Measurements from ENCODE around the gene CACNA2D4.

DNA sequence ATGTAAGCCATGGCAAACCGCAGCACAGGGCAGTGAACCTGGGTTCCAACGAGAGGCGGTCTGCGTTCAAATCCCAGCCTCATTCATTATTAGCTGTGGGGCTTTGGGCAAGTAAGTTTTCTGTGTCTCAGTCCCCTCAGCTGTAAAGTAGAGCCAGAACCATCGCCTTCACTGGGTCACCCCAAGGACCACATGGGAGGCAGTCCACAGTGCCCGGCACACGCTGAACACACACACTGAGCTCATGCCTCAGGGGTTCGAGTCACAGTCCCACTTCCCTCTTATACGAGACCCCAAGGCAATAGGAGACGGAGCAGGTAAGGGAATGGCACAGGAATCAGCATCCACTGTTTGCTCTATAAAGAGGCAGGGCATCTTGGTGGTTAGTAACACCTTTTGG is 79.0 kb downstream of the CACNA2D4 start:
- TF ChIP-seq CTCF (IDR thresholded peaks at IDR 0.05) (no peak), POLR2A (IDR thresholded peaks at IDR 0.05) (no peak)

Data from adrenal gland (tissue), 5 donors.